ENCODE measurements around the gene KIF22.
"Not testable (repeated sequence)": the region's sequence is repeated elsewhere in the genome, so short reads cannot be mapped to it uniquely, and the experiment has no call there.

KIF22 gene

GRCh38 chr16:29766571-29766970 lies 24.0 kb upstream of the KIF22 start:
- DNase-seq (ENCODE audit: low read depth): no peak

GRCh38 chr16:29767062-29767461 lies 23.5 kb upstream of the KIF22 start:
- DNase-seq (ENCODE audit: low read depth): no peak

GRCh38 chr16:29769507-29769906 lies 21.0 kb upstream of the KIF22 start:
- no peak for DNase-seq (ENCODE audit: low read depth)

- DNase-seq (ENCODE audit: low read depth): no peak
Measured at GRCh38 chr16:29770250-29770929, 20.2 kb upstream of the KIF22 start.

- not testable (repeated sequence) for DNase-seq (ENCODE audit: low read depth)
Measured at GRCh38 chr16:29772330-29772729, 18.2 kb upstream of the KIF22 start.

GRCh38 chr16:29774730-29775129 lies 15.8 kb upstream of the KIF22 start:
- DNase-seq (ENCODE audit: low read depth): no peak

- no peak for DNase-seq (ENCODE audit: low read depth)
Measured at GRCh38 chr16:29775742-29776408, 14.7 kb upstream of the KIF22 start.

- DNase-seq (ENCODE audit: low read depth): no peak
Measured at GRCh38 chr16:29777576-29778350, 12.8 kb upstream of the KIF22 start, which contains the start of gene ZG16. Gene ZG16 (plus strand): TSS chr16:29778256. CDS start chr16:29779267, 1,011 bp downstream.

GRCh38 chr16:29779474-29779873 lies 11.1 kb upstream of the KIF22 start:
- DNase-seq (ENCODE audit: low read depth): no peak

GRCh38 chr16:29783094-29783953 lies 7.2 kb upstream of the KIF22 start:
- DNase-seq (ENCODE audit: low read depth): not testable (repeated sequence)

- no peak for DNase-seq (ENCODE audit: low read depth)
Measured at GRCh38 chr16:29784157-29784556, 6.4 kb upstream of the KIF22 start.

GRCh38 chr16:29784901-29785500 lies 5.5 kb upstream of the KIF22 start:
- DNase-seq (ENCODE audit: low read depth): peak; percentile 65

GRCh38 chr16:29787155-29787554 lies 3.4 kb upstream of the KIF22 start:
- DNase-seq (ENCODE audit: low read depth): not testable (repeated sequence)

- no peak for DNase-seq (ENCODE audit: low read depth)
Measured at GRCh38 chr16:29789775-29790182, 772 bp upstream of the KIF22 start.

- DNase-seq (ENCODE audit: low read depth): no peak
Measured at GRCh38 chr16:29790949-29791844, 646 bp downstream of the KIF22 start.

GRCh38 chr16:29791845-29792807 lies 1.6 kb downstream of the KIF22 start:
- no peak for DNase-seq (ENCODE audit: low read depth)

- DNase-seq (ENCODE audit: low read depth): not testable (repeated sequence)
Measured at GRCh38 chr16:29793153-29793552, 2.6 kb downstream of the KIF22 start.

GRCh38 chr16:29794231-29794710 lies 3.7 kb downstream of the KIF22 start:
- DNase-seq (ENCODE audit: low read depth): no peak

GRCh38 chr16:29802416-29802935 lies 11.9 kb downstream of the KIF22 start:
- DNase-seq (ENCODE audit: low read depth): no peak
